Measurements from ENCODE around the gene FOXA1.

The FOXA1 gene

GRCh38 chr14:37601865-37602264 lies 6.8 kb upstream of the FOXA1 start:
- no peak for DNase-seq

GRCh38 chr14:37600880-37601741 lies 6.1 kb upstream of the FOXA1 start:
- no peak for DNase-seq

GRCh38 chr14:37599507-37600368 lies 4.7 kb upstream of the FOXA1 start:
- DNase-seq = peak; percentile 69 to 96 (median 89)

GRCh38 chr14:37598747-37599506 lies 3.9 kb upstream of the FOXA1 start:
- DNase-seq = peak; percentile 48 to 88 (median 87)

- DNase-seq = peak; percentile 61 to 87 (median 87)
Observed at GRCh38 chr14:37597914-37598746, 3.1 kb upstream of the FOXA1 start.

GRCh38 chr14:37597538-37597913 lies 2.5 kb upstream of the FOXA1 start:
- peak; percentile 87 to 90 (median 88) for DNase-seq

GRCh38 chr14:37596790-37597472 lies 1.9 kb upstream of the FOXA1 start:
- peak; percentile 50 to 83 (median 50) for DNase-seq

- DNase-seq = peak; percentile 97 to 99 (median 97)
Observed at GRCh38 chr14:37595809-37596621, 966 bp upstream of the FOXA1 start.

- peak; percentile 96 to 99 (median 96) for DNase-seq
Observed at GRCh38 chr14:37594238-37594970, 645 bp downstream of the FOXA1 start.

GRCh38 chr14:37593511-37594237 lies 1.4 kb downstream of the FOXA1 start:
- DNase-seq = peak; percentile 37 to 88 (median 56)

- peak; percentile 66 to 93 (median 91) for DNase-seq
Observed at GRCh38 chr14:37592482-37593408, 2.3 kb downstream of the FOXA1 start.

- DNase-seq = peak; percentile 62 to 93 (median 92)
Observed at GRCh38 chr14:37591941-37592481, 3.0 kb downstream of the FOXA1 start.

- DNase-seq = peak; percentile 69 to 94 (median 93)
Observed at GRCh38 chr14:37591311-37591940, 3.6 kb downstream of the FOXA1 start.

- peak; percentile 59 to 92 (median 71) for DNase-seq
Observed at GRCh38 chr14:37590428-37591139, 4.5 kb downstream of the FOXA1 start.

- DNase-seq = peak; percentile 62 to 92 (median 69)
Observed at GRCh38 chr14:37589715-37590427, 5.2 kb downstream of the FOXA1 start.
